K562 (cell line): Measurements from ENCODE around the gene SCTR. TPM values are rescaled to one million over a fixed set of nuclear protein-coding genes. Genes with fewer than 3 reads are reported as not detected.
A peak's percentile ranks its signal among the peaks of the same experiment; 100 is the strongest.

Experiments used
- ATAC-seq: fragments of 200-7000 bp; cut with Tn5 transposase; 3 replicates; pipeline ENCODE4 v1.9.1; 2020; ENCODE audit warnings: moderate library complexity
- BruUV-seq: library from RNA; stranded (reverse); fragments of 400-500 nt; replicated peaks from 2 replicates; lab custom pipeline; 2021; lab: Mats Ljungman, UMichigan
- CTCF ChIA-PET: fragments of 300-600 bp; formaldehyde crosslinking; extraction: SDS; loops from one replicate; lab custom pipeline; 2021; ENCODE audit warnings: low intra/inter-chr PET ratio; lab: Yijun Ruan, JAX
- POLR2A ChIA-PET: fragments of 300-600, 350-650 bp; sonication (Branson Sonifier 250); formaldehyde crosslinking; extraction: SDS; loops from one replicate; lab custom pipeline; 2021; ENCODE audit warnings: antibody characterized with exemption, inconsistent platforms; lab: Yijun Ruan, JAX
- DNase-seq, 4 experiments: peaks; one replicate each; pipeline versions ENCODE4 v3.0.0 to v3.0.0-alpha.2; 2011 to 2018; ENCODE audit warnings: low spot score in 3 of 4, mixed read lengths in 3 of 4; ENCODE audit errors: extremely low read depth in 1 of 4
- FAIRE-seq: peaks from 2 replicates; lab custom pipeline; 2011; peaks lifted over from hg19 to GRCh38; lab: Jason Lieb, UNC
- H2AFZ ChIP-seq: 2 replicates; pipeline ENCODE4 v1.6.0; 2011; ENCODE audit warnings: low read depth, low read length, control low read depth, inconsistent platforms
- H3K27ac ChIP-seq: fragments of 200-600 bp; 3 replicates; pipeline ENCODE4 v1.8.0; 2011; ENCODE audit warnings: low read depth, mild to moderate bottlenecking, control low read depth, inconsistent platforms, low read length, moderate library complexity, mixed read lengths; ENCODE audit errors: extremely low read depth
- H3K27me3 ChIP-seq, 2 experiments: fragments of 300-600 bp in 1 of 2; 2 replicates in 1 of 2; 3 replicates in 1 of 2; pipeline versions ENCODE4 v1.6.0 to v1.8.0; 2011; ENCODE audit warnings: inconsistent platforms in 2 of 2, low read length in 2 of 2, mild to moderate bottlenecking in 1 of 2, mixed read lengths in 1 of 2, moderate library complexity in 1 of 2; ENCODE audit not compliant: control insufficient read depth in 2 of 2, insufficient read depth in 2 of 2
- H3K36me3 ChIP-seq: fragments of 300-600 bp; 3 replicates; pipeline ENCODE4 v1.8.0; 2011; ENCODE audit warnings: mild to moderate bottlenecking, low read length, inconsistent platforms; ENCODE audit not compliant: control insufficient read depth, insufficient read depth
- H3K4me1 ChIP-seq, 2 experiments: fragments of 200-600 bp in 1 of 2; replicated peaks in 1 of 2; 2 replicates in 1 of 2; 3 replicates in 1 of 2; pipeline versions ENCODE4 v1.5.1 to v1.8.0; 2011; ENCODE audit warnings: inconsistent platforms in 2 of 2, low read length in 2 of 2, mild to moderate bottlenecking in 1 of 2, mixed read lengths in 1 of 2, moderate library complexity in 1 of 2; ENCODE audit not compliant: control insufficient read depth in 2 of 2, insufficient read depth in 2 of 2
- H3K4me2 ChIP-seq: 2 replicates; pipeline ENCODE4 v1.6.1; 2011; ENCODE audit warnings: low read length, control low read depth, inconsistent platforms, mixed read lengths; ENCODE audit not compliant: insufficient read depth
- H3K4me3 ChIP-seq: fragments of 200-600 bp; sonication (generic), shearing (Covaris generic); 2 replicates; pipeline ENCODE4 v1.5.1; 2016; ENCODE audit warnings: control low read depth, inconsistent platforms
- H3K79me2 ChIP-seq: fragments of 200-600 bp; 3 replicates; pipeline ENCODE4 v1.8.0; 2011; ENCODE audit warnings: low read length, inconsistent platforms; ENCODE audit not compliant: control insufficient read depth, insufficient read depth
- H3K9ac ChIP-seq, 2 experiments: 2 replicates each; pipeline versions ENCODE4 v1.6.0 to v1.6.1; 2011; ENCODE audit warnings: low read depth in 2 of 2, low read length in 2 of 2, control low read depth in 1 of 2, inconsistent platforms in 1 of 2, mild to moderate bottlenecking in 1 of 2, mixed read lengths in 1 of 2; ENCODE audit not compliant: insufficient read depth in 1 of 2
- H3K9me1 ChIP-seq: one replicate; pipeline ENCODE4 v1.6.0; 2011; ENCODE audit warnings: inconsistent platforms, mild to moderate bottlenecking, low read length, moderate library complexity; ENCODE audit not compliant: control insufficient read depth, insufficient read depth
- H3K9me3 ChIP-seq: replicated peaks from 2 replicates; pipeline ENCODE4 v1.5.1; 2011; ENCODE audit warnings: low read depth, low read length, inconsistent platforms; ENCODE audit not compliant: control insufficient read depth, insufficient read depth
- H4K20me1 ChIP-seq: replicated peaks from 2 replicates; pipeline ENCODE4 v1.6.1; 2011; ENCODE audit warnings: low read length, inconsistent platforms, mixed read lengths; ENCODE audit not compliant: control insufficient read depth, insufficient read depth
- CAMTA2 ChIP-seq: fragments of 250-450 bp; sonication (Bioruptor Pico); conservative IDR thresholded peaks from 2 replicates; pipeline ENCODE4 v1.5.1; 2022
- CBX1 ChIP-seq: sonication (generic); IDR thresholded peaks from 2 replicates; pipeline ENCODE4 v1.6.1; 2016; ENCODE audit warnings: antibody characterized with exemption, low read depth, mild to moderate bottlenecking
- CCNT2 ChIP-seq: IDR thresholded peaks from 2 replicates; pipeline ENCODE4 v1.6.1; 2011; ENCODE audit warnings: borderline replicate concordance, low read depth, mild to moderate bottlenecking, moderate library complexity, mixed read lengths, low read length; ENCODE audit not compliant: insufficient read length; ENCODE audit errors: extremely low read depth
- HCFC1 ChIP-seq: IDR thresholded peaks from 2 replicates; pipeline ENCODE4 v1.6.1; 2012; ENCODE audit warnings: low read depth, low read length, improper control_type of control experiment
- KAT7 ChIP-seq: sonication (generic); formaldehyde crosslinking; IDR thresholded peaks from 2 replicates; pipeline ENCODE4 v1.8.0; 2022; ENCODE audit warnings: missing genetic modification reagents, mild to moderate bottlenecking, borderline replicate concordance
- SIRT6 ChIP-seq: IDR thresholded peaks from one replicate; pipeline ENCODE4 v1.6.1; 2012; ENCODE audit warnings: low read depth, mild to moderate bottlenecking, control low read depth, inconsistent platforms, low read length, moderate library complexity
- ZNF217 ChIP-seq: sonication (generic); formaldehyde crosslinking; IDR thresholded peaks from 2 replicates; pipeline ENCODE4 v1.8.0; 2022; ENCODE audit warnings: mild to moderate bottlenecking, missing genetic modification reagents
- WGBS: fragments of 100-300 bp; shearing (Covaris generic); methylation state at CpG from one replicate; pipeline ENCODE4 v1.1.6; 2016; ENCODE audit warnings: low coverage, mixed read lengths; ENCODE audit not compliant: insufficient coverage; ENCODE audit errors: missing lambda C conversion rate; 5-methylcytosine and 5-hydroxymethylcytosine counted together
- in situ Hi-C: fragments of 300-500 bp; cut with MboI; formaldehyde crosslinking; loops from 4 replicates; pipeline ENCODE4 v1.15.0; 2018; ENCODE audit warnings: inconsistent platforms, mixed read lengths
- intact Hi-C: fragments of 100-400 bp; cut with micrococcal nuclease; formaldehyde crosslinking; loops from 2 replicates; pipeline ENCODE4 v1.14.2; 2022
- polyA plus RNA-seq, 8 experiments: library from polyadenylated mRNA; depleted of rRNA in 4 of 8; stranded (reverse) in 5 of 8; unstranded in 3 of 8; fragments of >200 nt; fragmentation: Nextera tagmentation in 2 of 8; fragmentation: Illumina TruSeq in 1 of 8; extraction: Ambion mirVana in 2 of 8; extraction: Trizol in 1 of 8; gene quantifications; 2 replicates each; pipeline versions ENCODE4 v1.2.1 to v1.2.3, GENCODE V29; 2011 to 2014; ENCODE audit warnings: inconsistent platforms in 1 of 8, missing spikeins in 1 of 8
- total RNA-seq, 7 experiments: library from RNA; depleted of rRNA in 6 of 7; stranded (reverse); fragments of >200 nt in 6 of 7; fragmentation: Illumina TruSeq in 2 of 7; extraction: Trizol in 2 of 7; gene quantifications; 2 replicates each; pipeline versions ENCODE4 v1.2.1 to v1.2.3, GENCODE V29; 2011 to 2021; ENCODE audit warnings: low replicate concordance in 1 of 7
- TF ChIP-seq, protein P1 (sequence below), 3 experiments: fragments of 200-800 bp in 1 of 3; sonication (Bioruptor generic) in 1 of 3; sonication (generic) in 1 of 3; formaldehyde crosslinking in 1 of 3; IDR thresholded peaks; 2 replicates each; pipeline versions ENCODE4 v1.6.1 to v1.8.0; 2016 to 2022; ENCODE audit warnings: mild to moderate bottlenecking in 2 of 3, missing compliant biosample characterization in 2 of 3, missing genetic modification characterization in 2 of 3, missing genetic modification reagents in 1 of 3
- TF ChIP-seq, protein P2 (sequence below): fragments of 450-650 bp; conservative IDR thresholded peaks from 2 replicates; pipeline ENCODE4 v1.6.1; 2016; ENCODE audit warnings: missing genetic modification characterization, low read depth, mild to moderate bottlenecking, missing compliant biosample characterization, moderate library complexity
- TF ChIP-seq, protein P3 (sequence below): fragments of 250-450 bp; sonication (Bioruptor Pico); IDR thresholded peaks from 2 replicates; pipeline ENCODE4 v1.8.0; 2021; ENCODE audit warnings: mild to moderate bottlenecking, moderate library complexity

SCTR gene
- total and polyA plus RNA-seq, 9 of the 15 experiments (the other 6 are each of a cell fraction or from before 2014, with no cell fraction given), result not detected

DNA sequence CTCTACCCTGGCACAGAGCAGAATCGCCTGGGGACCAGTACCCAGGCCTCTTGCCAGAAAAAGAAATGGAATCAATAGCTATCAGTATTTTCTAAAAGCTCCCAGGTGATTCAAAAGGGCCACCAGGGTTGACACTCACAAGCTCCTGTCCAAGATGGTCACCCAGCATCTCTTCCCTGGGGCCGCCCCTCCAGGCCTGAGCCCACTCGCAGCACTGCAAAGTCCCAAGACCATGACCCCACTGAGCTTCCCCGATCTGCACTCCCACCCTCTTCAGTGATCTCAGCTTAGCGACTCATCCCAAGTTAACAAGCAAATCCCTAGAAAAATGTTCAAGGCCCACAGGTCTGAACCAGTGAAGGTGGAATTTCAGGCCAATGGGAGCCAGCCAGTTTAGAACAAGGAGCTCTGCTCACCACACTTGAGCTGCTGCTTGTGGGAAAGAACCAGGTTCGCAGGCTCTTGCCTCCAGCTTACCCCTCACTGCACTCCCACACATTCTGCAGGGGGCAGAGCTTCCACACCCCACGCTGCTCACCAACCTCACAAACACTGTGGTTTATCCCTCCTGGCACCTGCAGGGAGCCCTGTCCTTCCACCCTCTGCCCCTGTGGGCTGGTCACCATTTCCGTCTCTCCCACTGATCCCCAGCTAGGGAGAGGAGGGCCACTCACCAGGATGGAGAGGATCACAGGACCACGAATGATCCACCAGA, 72.8 kb downstream of the SCTR start:
- Histone ChIP-seq H3K79me2 (no peaks in the 10 kb centered on the region), H3K27me3 (peaks cover 20 to 54% of the 10 kb centered on the region in 2 experiments; a peak in 4 of 5 replicates), H4K20me1 (no peaks in the 10 kb centered on the region; the same call in 1 of the 2 replicates), H3K36me3 (no peaks in the 10 kb centered on the region), H3K4me2 (no peak overlapping the region), H3K9me1 (no peaks in the 10 kb centered on the region), H3K4me3 (no peak overlapping the region), H3K9me3 (no peaks in the 10 kb centered on the region), H3K4me1 (no peaks in the 10 kb centered on the region), H3K9ac (peak overlapping the region in 1 of 2 experiments; percentile 13; a peak in 1 of 4 replicates), H3K27ac (no peak overlapping the region), H2AFZ (no peak overlapping the region)
- 1% methylated on average over 9 of the region's 9 CpGs for WGBS
- CTCF ChIA-PET, result no interaction called here
- BruUV-seq, result no TSS peak
- intact Hi-C loops, result no loop called here
- DNase-seq (no peak), FAIRE-seq (no peak), ATAC-seq (no peak)
- in situ Hi-C loops, result no loop called here
- TF ChIP-seq CBX1, result no peak
- POLR2A ChIA-PET, result interaction anchor here (0.9 to 1.3 kb wide), 2 partner anchors 9 to 60 kb away, joined by 3 to 7 read pairs; no protein-coding TSS in a partner anchor

DNA sequence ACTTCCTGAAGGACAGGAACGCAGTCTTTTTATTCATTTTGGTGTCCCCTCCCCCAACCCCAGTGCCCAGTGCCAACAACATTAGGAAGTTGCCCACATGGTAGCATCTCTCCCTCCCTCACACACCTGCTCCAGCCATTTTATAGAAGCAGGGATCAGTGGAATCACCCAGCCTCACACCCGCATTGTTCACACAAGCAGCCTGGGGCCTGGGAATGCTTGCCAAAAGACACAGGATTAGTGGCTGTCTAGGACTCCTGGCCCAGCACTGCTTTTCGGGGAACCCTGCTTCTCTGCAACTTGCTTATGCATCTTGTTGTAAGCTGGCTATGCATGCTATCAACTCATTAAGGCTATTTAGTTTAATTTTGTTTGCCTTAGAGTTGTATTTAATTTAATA, 74.8 kb downstream of the SCTR start:
- H3K4me3 ChIP-seq, result no peak overlapping the region
- H3K9me3 ChIP-seq, result no peaks in the 10 kb centered on the region
- ChIA-PET POLR2A (no interaction called here), CTCF (no interaction called here)
- no peaks in the 10 kb centered on the region for H3K4me1 ChIP-seq
- 3% methylated on average over 3 of the region's 3 CpGs for WGBS
- H3K79me2 ChIP-seq, result no peaks in the 10 kb centered on the region
- ATAC-seq (no peak), FAIRE-seq (no peak), DNase-seq (no peak)
- in situ Hi-C loops (no loop called here), intact Hi-C loops (loop anchor here (5.0 kb wide), 1 partner anchor 37 kb away; no protein-coding TSS in a partner anchor)
- no TSS peak for BruUV-seq
- H3K27ac ChIP-seq, result no peak overlapping the region
- H3K27me3 ChIP-seq, result peaks cover 30 to 62% of the 10 kb centered on the region in 2 experiments
- H3K9ac ChIP-seq, result no peak overlapping the region
- H4K20me1 ChIP-seq, result no peaks in the 10 kb centered on the region; the same call in 1 of the 2 replicates
- no peak overlapping the region for H3K4me2 ChIP-seq
- no peaks in the 10 kb centered on the region for H3K36me3 ChIP-seq
- H2AFZ ChIP-seq, result no peak overlapping the region
- H3K9me1 ChIP-seq, result no peaks in the 10 kb centered on the region
- no peak for TF ChIP-seq SIRT6
- TF ChIP-seq, protein P1, sequence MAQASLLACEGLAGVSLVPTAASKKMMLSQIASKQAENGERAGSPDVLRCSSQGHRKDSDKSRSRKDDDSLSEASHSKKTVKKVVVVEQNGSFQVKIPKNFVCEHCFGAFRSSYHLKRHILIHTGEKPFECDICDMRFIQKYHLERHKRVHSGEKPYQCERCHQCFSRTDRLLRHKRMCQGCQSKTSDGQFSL (CRISPR knock-in tag; IDR thresholded peaks at IDR 0.05), result no peak
- TF ChIP-seq, protein P1 (tag; IDR thresholded peaks at IDR 0.05), result no peak
- TF ChIP-seq, protein P2, sequence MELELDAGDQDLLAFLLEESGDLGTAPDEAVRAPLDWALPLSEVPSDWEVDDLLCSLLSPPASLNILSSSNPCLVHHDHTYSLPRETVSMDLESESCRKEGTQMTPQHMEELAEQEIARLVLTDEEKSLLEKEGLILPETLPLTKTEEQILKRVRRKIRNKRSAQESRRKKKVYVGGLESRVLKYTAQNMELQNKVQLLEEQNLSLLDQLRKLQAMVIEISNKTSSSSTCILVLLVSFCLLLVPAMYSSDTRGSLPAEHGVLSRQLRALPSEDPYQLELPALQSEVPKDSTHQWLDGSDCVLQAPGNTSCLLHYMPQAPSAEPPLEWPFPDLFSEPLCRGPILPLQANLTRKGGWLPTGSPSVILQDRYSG (tag), result no peak
- no peak for TF ChIP-seq CAMTA2 (CRISPR knock-in tag)
- no peak for TF ChIP-seq ZNF217
- TF ChIP-seq, protein P3, sequence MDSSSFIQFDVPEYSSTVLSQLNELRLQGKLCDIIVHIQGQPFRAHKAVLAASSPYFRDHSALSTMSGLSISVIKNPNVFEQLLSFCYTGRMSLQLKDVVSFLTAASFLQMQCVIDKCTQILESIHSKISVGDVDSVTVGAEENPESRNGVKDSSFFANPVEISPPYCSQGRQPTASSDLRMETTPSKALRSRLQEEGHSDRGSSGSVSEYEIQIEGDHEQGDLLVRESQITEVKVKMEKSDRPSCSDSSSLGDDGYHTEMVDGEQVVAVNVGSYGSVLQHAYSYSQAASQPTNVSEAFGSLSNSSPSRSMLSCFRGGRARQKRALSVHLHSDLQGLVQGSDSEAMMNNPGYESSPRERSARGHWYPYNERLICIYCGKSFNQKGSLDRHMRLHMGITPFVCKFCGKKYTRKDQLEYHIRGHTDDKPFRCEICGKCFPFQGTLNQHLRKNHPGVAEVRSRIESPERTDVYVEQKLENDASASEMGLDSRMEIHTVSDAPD (CRISPR knock-in tag), result no peak
- TF ChIP-seq CCNT2, result no peak
- TF ChIP-seq KAT7 (CRISPR knock-in tag), result no peak
- TF ChIP-seq HCFC1, result no peak
